GM18508 (cell line): Measurements from ENCODE around the gene MRFAP1L1.

ENCODE experiments used
- ATAC-seq: cut with Tn5 transposase; IDR thresholded peaks from one replicate; pipeline ENCODE4 v1.9.1; 2021; ENCODE audit warnings: moderate number of reproducible peaks; ENCODE audit not compliant: insufficient read depth, unreplicated experiment

MRFAP1L1 gene

GRCh38 chr4:6718932-6719610 is 9.4 kb upstream of the MRFAP1L1 start:
- no peak for ATAC-seq

GRCh38 chr4:6716958-6717655 is 7.4 kb upstream of the MRFAP1L1 start:
- no peak for ATAC-seq

- peak; percentile 49 for ATAC-seq
These were observed 6.6 kb upstream of the MRFAP1L1 start, which contains the start of gene BLOC1S4 for GRCh38 chr4:6716018-6716911. Gene BLOC1S4, plus strand, starts transcription at chr4:6716174. Its CDS starts 36 bp downstream, at chr4:6716210.

GRCh38 chr4:6715704-6716017 is 6.0 kb upstream of the MRFAP1L1 start:
- no peak for ATAC-seq

GRCh38 chr4:6714954-6715353 is 5.3 kb upstream of the MRFAP1L1 start:
- no peak for ATAC-seq

GRCh38 chr4:6710996-6711395 is 1.3 kb upstream of the MRFAP1L1 start:
- ATAC-seq = no peak

GRCh38 chr4:6710282-6710681 is 617 bp upstream of the MRFAP1L1 start:
- ATAC-seq = no peak

- ATAC-seq = no peak
These were observed 3.5 kb downstream of the MRFAP1L1 start for GRCh38 chr4:6706173-6706572.

GRCh38 chr4:6705646-6706045 is 4.0 kb downstream of the MRFAP1L1 start:
- no peak for ATAC-seq

GRCh38 chr4:6703786-6704185 is 5.9 kb downstream of the MRFAP1L1 start:
- ATAC-seq = no peak

- no peak for ATAC-seq
These were observed 6.9 kb downstream of the MRFAP1L1 start for GRCh38 chr4:6702761-6703160.

GRCh38 chr4:6701371-6701770 is 8.3 kb downstream of the MRFAP1L1 start:
- no peak for ATAC-seq

GRCh38 chr4:6699903-6700302 is 9.8 kb downstream of the MRFAP1L1 start:
- no peak for ATAC-seq

GRCh38 chr4:6699388-6699787 is 10.3 kb downstream of the MRFAP1L1 start:
- no peak for ATAC-seq

GRCh38 chr4:6697131-6697530 is 12.5 kb downstream of the MRFAP1L1 start:
- ATAC-seq = no peak

GRCh38 chr4:6696611-6697010 is 13.1 kb downstream of the MRFAP1L1 start:
- no peak for ATAC-seq

- ATAC-seq = no peak
These were observed 13.7 kb downstream of the MRFAP1L1 start for GRCh38 chr4:6695660-6696610.

GRCh38 chr4:6694177-6694901 is 15.3 kb downstream of the MRFAP1L1 start:
- no peak for ATAC-seq
